Vagina (tissue), 2 donors: ENCODE results near the gene CTNNBL1. TPM values are rescaled to one million over a fixed set of nuclear protein-coding genes. Genes with fewer than 3 reads are reported as not detected.

Experiments used
- DNase-seq, 2 donors: peaks; one replicate each; pipeline ENCODE4 v3.0.0-alpha.2; 2017; ENCODE audit errors: extremely low spot score in 2 of 2
- H3K27ac ChIP-seq: fragments of 200-600 bp; sonication (generic); one replicate; pipeline ENCODE4 v1.5.1; 2019
- H3K27me3 ChIP-seq: fragments of 200-600 bp; sonication (generic); one replicate; pipeline ENCODE4 v1.5.1; 2019
- H3K36me3 ChIP-seq, 2 donors: fragments of 200-600 bp; sonication (generic); one replicate each; pipeline ENCODE4 v1.5.1; 2017 to 2019
- H3K4me1 ChIP-seq: fragments of 200-600 bp; sonication (generic); one replicate; pipeline ENCODE4 v1.5.1; 2019
- H3K4me3 ChIP-seq, 2 donors: fragments of 200-600 bp; sonication (generic); 1 replicate in 1 of 2; 2 replicates in 1 of 2; pipeline ENCODE4 v1.5.1; 2016 to 2019
- H3K9me3 ChIP-seq: fragments of 200-600 bp; sonication (generic); one replicate; pipeline ENCODE4 v1.5.1; 2019
- POLR2A ChIP-seq, 2 donors: fragments of 450-650 bp; IDR thresholded peaks; one replicate each; pipeline ENCODE4 v1.6.1; 2017; ENCODE audit warnings: antibody characterized with exemption in 2 of 2, mild to moderate bottlenecking in 2 of 2, moderate library complexity in 2 of 2
- POLR2AphosphoS5 ChIP-seq, 2 donors: sonication (generic); formaldehyde crosslinking; IDR thresholded peaks; one replicate each; pipeline ENCODE4 v1.9.0; 2017; ENCODE audit warnings: antibody characterized with exemption in 2 of 2, mild to moderate bottlenecking in 2 of 2, low read depth in 1 of 2; ENCODE audit not compliant: insufficient read depth in 1 of 2
- intact Hi-C: fragments of 100-400 bp; cut with DNase I; formaldehyde crosslinking; loops from one replicate; pipeline ENCODE4 v1.15.1; 2023
- total RNA-seq: library from RNA; depleted of rRNA; stranded (reverse); fragments of >200 nt; gene quantifications from one replicate; pipeline ENCODE4 v1.2.3, GENCODE V29; 2016
- TF ChIP-seq, protein P1 (sequence below), 3 experiments: fragments of 450-650 bp in 2 of 3; fragments of 200-600 bp in 1 of 3; sonication (generic) in 1 of 3; IDR thresholded peaks; one replicate each; pipeline ENCODE4 v1.5.1; 2017 to 2019; ENCODE audit warnings: antibody characterized with exemption in 3 of 3, mild to moderate bottlenecking in 2 of 3, moderate library complexity in 2 of 3

CTNNBL1 gene
- total RNA-seq, 1 donor from 2014 or later: 40.3 TPM

DNA sequence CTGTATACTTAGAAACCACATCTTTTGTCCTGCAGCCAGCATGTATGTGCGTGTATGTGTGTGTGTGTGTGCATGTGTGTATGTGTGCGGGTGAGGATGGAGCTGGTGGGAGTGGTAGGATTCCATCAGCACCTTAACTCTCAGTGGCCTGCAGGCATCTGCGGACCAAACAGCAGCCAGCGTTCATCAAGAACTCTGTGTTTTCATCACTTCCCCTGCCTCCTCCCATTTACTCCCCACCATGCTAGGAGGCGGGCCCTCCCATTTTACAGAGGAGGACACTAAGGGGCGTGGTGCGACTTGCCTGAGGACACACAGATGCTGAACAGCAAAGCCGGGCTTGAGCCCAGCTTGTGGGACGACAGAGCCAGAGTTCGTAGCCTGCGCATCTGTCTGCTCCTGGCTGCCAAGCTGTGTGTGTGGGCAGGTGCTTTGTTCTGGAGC is 218.0 kb downstream of the CTNNBL1 start:
- Histone ChIP-seq H3K4me1 (peaks cover 20% of the 10 kb centered on the region), H3K36me3 (no peaks in the 10 kb centered on the region), H3K4me3 (no peak overlapping the region), H3K9me3 (no peaks in the 10 kb centered on the region), H3K27me3 (no peaks in the 10 kb centered on the region), H3K27ac (no peak overlapping the region)
- intact Hi-C loops: no loop called here
- TF ChIP-seq POLR2AphosphoS5 (IDR thresholded peaks at IDR 0.05; ENCODE audit: insufficient read depth in 1 of 2, low read depth in 1 of 2) (no peak), POLR2A (IDR thresholded peaks at IDR 0.05) (no peak)
- TF ChIP-seq, protein P1, sequence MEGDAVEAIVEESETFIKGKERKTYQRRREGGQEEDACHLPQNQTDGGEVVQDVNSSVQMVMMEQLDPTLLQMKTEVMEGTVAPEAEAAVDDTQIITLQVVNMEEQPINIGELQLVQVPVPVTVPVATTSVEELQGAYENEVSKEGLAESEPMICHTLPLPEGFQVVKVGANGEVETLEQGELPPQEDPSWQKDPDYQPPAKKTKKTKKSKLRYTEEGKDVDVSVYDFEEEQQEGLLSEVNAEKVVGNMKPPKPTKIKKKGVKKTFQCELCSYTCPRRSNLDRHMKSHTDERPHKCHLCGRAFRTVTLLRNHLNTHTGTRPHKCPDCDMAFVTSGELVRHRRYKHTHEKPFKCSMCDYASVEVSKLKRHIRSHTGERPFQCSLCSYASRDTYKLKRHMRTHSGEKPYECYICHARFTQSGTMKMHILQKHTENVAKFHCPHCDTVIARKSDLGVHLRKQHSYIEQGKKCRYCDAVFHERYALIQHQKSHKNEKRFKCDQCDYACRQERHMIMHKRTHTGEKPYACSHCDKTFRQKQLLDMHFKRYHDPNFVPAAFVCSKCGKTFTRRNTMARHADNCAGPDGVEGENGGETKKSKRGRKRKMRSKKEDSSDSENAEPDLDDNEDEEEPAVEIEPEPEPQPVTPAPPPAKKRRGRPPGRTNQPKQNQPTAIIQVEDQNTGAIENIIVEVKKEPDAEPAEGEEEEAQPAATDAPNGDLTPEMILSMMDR (IDR thresholded peaks at IDR 0.05): no peak
- no peak for DNase-seq

DNA sequence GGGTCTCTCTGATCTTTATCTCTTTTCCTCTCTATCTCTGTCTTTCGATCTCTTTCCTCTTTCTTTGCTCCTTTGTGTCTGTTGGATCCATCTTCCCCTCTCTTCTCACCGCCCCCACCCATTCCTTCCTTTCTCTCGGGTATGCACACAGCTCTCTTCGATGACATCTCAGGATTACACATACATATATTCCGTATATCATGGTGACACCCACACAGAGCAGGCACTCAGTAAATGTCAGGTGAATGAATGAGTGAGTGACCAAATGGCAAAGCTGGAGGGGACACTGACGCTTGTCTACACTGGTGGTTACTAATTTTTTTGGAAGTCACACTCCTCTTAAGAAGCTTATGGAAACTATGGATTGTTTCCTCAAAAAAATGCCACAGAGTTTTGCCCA is 219.0 kb downstream of the CTNNBL1 start:
- no peaks in the 10 kb centered on the region for H3K36me3 ChIP-seq
- H3K27ac ChIP-seq: no peak overlapping the region
- DNase-seq: no peak
- H3K4me1 ChIP-seq: peaks cover 20% of the 10 kb centered on the region
- TF ChIP-seq POLR2AphosphoS5 (IDR thresholded peaks at IDR 0.05; ENCODE audit: insufficient read depth in 1 of 2, low read depth in 1 of 2): no peak
- no peaks in the 10 kb centered on the region for H3K9me3 ChIP-seq
- intact Hi-C loops: no loop called here
- no peaks in the 10 kb centered on the region for H3K27me3 ChIP-seq
- no peak overlapping the region for H3K4me3 ChIP-seq

DNA sequence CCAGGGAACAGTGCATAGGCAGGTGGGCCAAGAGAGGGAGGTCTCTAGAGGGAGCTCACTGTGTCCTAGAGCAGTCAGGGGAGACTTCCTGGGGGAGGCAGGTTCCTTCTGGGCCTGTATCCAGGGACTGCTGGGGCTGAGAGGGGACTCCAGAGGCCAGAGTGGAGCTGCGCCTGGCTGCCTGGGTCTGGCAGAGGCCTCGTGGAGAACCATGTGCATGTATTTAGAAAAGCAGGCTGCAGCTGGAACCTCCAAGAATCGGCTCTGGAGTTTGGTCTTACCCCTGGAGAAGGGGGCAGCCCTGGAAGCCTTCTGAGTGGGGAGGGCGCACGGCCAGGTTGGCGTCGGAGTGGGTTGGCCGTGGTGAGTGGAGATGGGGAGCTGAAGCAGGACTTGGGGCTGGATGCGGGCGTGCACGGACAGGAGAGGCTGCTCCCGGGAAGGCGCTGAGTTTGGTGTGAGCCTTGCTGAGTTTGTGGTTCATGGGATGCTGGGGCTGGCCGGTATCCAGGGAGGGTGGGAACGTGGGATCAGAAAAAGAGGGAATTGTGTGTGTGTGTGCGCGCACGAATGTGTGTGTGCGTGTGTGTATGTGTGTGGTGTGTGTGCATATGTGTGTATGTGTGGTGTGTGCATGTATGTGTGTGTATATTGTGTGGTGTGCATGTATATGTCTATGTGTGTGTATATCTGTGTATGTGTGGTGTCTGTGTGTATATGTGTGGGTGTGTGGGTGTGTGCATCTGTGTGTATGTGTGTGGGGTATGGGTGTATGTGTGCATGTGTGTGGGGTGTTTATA is 219.9 kb downstream of the CTNNBL1 start:
- Histone ChIP-seq H3K27ac (no peak overlapping the region), H3K4me1 (peaks cover 20% of the 10 kb centered on the region), H3K4me3 (no peak overlapping the region), H3K9me3 (no peaks in the 10 kb centered on the region), H3K27me3 (no peaks in the 10 kb centered on the region), H3K36me3 (no peaks in the 10 kb centered on the region)
- intact Hi-C loops: no loop called here
- TF ChIP-seq, protein P1 (IDR thresholded peaks at IDR 0.05): no peak
- TF ChIP-seq POLR2A (IDR thresholded peaks at IDR 0.05): no peak
- TF ChIP-seq POLR2AphosphoS5 (IDR thresholded peaks at IDR 0.05; ENCODE audit: insufficient read depth in 1 of 2, low read depth in 1 of 2): no peak
- no peak for DNase-seq

DNA sequence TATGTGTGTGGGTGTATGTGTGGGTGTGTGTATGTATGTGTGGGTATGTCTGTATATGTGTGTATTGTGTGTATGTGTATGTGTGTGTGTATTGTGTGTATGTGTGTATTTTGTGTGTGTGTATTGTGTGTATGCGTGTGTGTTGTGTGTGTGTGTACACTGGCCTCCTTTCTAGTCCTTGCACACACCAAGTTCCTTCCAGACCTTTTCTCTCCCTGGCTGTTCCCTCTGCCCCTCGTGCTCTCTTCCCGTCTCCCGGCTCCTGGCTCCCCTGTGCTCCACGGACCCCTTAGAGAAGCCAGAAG is 220.5 kb downstream of the CTNNBL1 start:
- no peaks in the 10 kb centered on the region for H3K9me3 ChIP-seq
- no peak overlapping the region for H3K27ac ChIP-seq
- H3K4me1 ChIP-seq: peaks cover 20% of the 10 kb centered on the region
- intact Hi-C loops: no loop called here
- H3K4me3 ChIP-seq: no peak overlapping the region
- TF ChIP-seq POLR2AphosphoS5 (IDR thresholded peaks at IDR 0.05; ENCODE audit: insufficient read depth in 1 of 2, low read depth in 1 of 2) (no peak), POLR2A (IDR thresholded peaks at IDR 0.05) (no peak)
- TF ChIP-seq, protein P1 (IDR thresholded peaks at IDR 0.05): no peak
- H3K36me3 ChIP-seq: no peaks in the 10 kb centered on the region
- DNase-seq: no peak
- no peaks in the 10 kb centered on the region for H3K27me3 ChIP-seq

DNA sequence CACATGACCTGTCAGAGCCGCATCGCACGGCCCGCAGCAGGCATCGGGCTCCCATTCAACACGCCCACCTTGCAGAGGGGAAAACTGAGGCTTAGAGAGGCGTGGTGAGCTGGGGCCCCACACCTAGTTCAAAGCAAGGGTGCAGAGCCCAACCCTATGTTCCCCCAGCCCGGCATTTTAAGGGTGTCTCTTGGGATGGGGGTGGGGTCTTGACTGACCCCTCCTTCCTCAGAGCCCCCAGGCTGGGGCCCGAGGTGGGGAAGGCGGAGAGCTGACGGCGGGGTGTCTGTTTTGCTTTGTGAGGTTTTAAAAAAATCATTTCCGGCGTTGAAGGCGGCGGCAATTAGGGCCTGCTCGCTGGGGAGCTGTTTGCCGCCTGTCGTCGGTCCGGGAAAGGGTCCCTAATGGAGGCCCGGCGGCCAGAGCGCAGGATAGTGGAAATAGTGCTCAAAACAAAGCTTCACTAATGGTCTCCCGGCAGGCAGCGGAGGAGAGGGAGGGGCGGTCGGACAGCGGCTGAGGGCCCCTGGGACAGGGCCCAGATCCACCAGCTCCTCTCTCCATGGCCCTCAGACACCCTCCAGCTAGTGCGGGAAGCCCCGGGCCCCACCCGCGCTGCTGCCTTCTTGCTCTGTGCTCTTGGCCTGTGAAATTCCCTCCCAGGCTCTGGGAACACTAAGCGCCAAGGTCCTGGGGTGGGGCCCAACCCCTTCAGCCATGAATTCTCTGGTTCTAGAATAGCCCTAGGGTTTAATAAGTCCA is 221.0 kb downstream of the CTNNBL1 start:
- no peak for TF ChIP-seq POLR2AphosphoS5 (IDR thresholded peaks at IDR 0.05; ENCODE audit: insufficient read depth in 1 of 2, low read depth in 1 of 2)
- no peak for TF ChIP-seq POLR2A (IDR thresholded peaks at IDR 0.05)
- TF ChIP-seq, protein P1 (IDR thresholded peaks at IDR 0.05): no peak
- intact Hi-C loops: no loop called here
- H3K36me3 ChIP-seq: no peaks in the 10 kb centered on the region
- H3K27ac ChIP-seq: no peak overlapping the region
- peaks cover 20% of the 10 kb centered on the region for H3K4me1 ChIP-seq
- no peaks in the 10 kb centered on the region for H3K9me3 ChIP-seq
- peak overlapping the region; percentile 13 for H3K4me3 ChIP-seq
- no peaks in the 10 kb centered on the region for H3K27me3 ChIP-seq
- DNase-seq: no peak
